ENCODE measurements around the gene PIK3R4. TPM values are rescaled to one million over a fixed set of nuclear protein-coding genes. Genes with fewer than 3 reads are reported as not detected.

Gene PIK3R4
- total RNA-seq, 1 donor from 2014 or later: 34.2 TPM

DNA sequence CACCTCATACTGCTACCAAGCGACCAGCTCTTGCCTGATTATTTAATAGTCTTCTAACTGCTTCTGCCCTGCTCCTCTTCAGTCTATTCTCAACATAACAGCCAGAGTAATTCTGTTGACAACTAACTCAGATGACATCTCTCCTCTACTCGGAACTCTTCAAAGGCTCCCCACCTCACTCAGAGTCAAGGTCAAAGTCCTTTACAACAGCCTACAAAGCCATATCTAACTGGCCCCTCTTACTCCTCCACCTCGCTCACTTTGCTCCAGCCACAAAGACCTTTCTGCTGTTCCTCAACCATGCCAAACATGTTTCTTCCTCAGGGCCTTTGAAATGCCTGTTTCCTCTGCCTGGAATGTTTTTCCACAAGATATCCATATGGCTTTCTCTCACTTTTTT lies 43.6 kb downstream of the PIK3R4 start:
- Mint-ChIP-seq H3K9me3 (no peaks in the 10 kb centered on the region), H3K27me3 (ENCODE audit: low read depth) (no peaks in the 10 kb centered on the region), H3K27ac (ENCODE audit: unreplicated experiment) (no peak overlapping the region), H3K36me3 (ENCODE audit: low read depth) (peaks cover 26% of the 10 kb centered on the region), H3K4me3 (no peak overlapping the region), H3K4me1 (no peaks in the 10 kb centered on the region)
- no peak for DNase-seq (ENCODE audit: low read depth, low spot score)
- no peak for TF ChIP-seq CTCF (conservative IDR thresholded peaks at IDR 0.05)

GRCh38 chr3:130700541-130700940 lies 46.1 kb downstream of the PIK3R4 start:
- Mint-ChIP-seq H3K36me3 (ENCODE audit: low read depth) (peaks cover 30% of the 10 kb centered on the region), H3K9me3 (no peaks in the 10 kb centered on the region)

GRCh38 chr3:130699765-130700164 lies 46.9 kb downstream of the PIK3R4 start:
- no peak for DNase-seq (ENCODE audit: low read depth, low spot score)
- Mint-ChIP-seq H3K27ac (ENCODE audit: unreplicated experiment) (no peak overlapping the region), H3K9me3 (no peaks in the 10 kb centered on the region), H3K4me3 (no peak overlapping the region), H3K36me3 (ENCODE audit: low read depth) (peaks cover 30% of the 10 kb centered on the region), H3K27me3 (ENCODE audit: low read depth) (no peaks in the 10 kb centered on the region), H3K4me1 (no peaks in the 10 kb centered on the region)
- peak; percentile 68 for TF ChIP-seq CTCF (conservative IDR thresholded peaks at IDR 0.05)

More at GRCh38 chr3:130700541-130700940, 46.1 kb downstream of the PIK3R4 start:
- TF ChIP-seq CTCF (conservative IDR thresholded peaks at IDR 0.05): no peak
- no peak for DNase-seq (ENCODE audit: low read depth, low spot score)
- Mint-ChIP-seq H3K4me1 (no peaks in the 10 kb centered on the region), H3K27me3 (ENCODE audit: low read depth) (no peaks in the 10 kb centered on the region), H3K4me3 (no peak overlapping the region), H3K27ac (ENCODE audit: unreplicated experiment) (no peak overlapping the region)

DNA sequence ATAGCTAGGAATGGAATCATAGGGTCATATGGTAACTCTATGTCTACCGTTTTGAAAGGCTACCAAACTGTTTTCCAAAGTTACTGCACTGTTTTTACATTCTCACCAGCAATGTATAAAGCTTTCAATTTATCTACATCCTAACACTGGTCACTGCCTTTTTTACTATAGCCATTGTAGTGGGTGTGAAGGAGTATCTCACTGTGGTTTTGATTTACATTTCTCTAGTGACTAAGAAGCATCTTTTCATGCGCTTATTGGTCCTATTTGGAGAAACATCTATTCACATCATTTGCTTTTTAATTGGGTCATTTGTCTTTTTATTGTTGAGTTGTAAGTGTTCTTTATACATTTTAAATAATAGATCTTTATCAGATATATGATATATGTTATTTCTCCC lies 53.3 kb downstream of the PIK3R4 start:
- H3K27ac Mint-ChIP-seq (ENCODE audit: unreplicated experiment): no peak overlapping the region
- no peak for TF ChIP-seq CTCF (conservative IDR thresholded peaks at IDR 0.05)

GRCh38 chr3:130692455-130692854 lies 54.2 kb downstream of the PIK3R4 start:
- H3K36me3 Mint-ChIP-seq (ENCODE audit: low read depth): peaks cover 9% of the 10 kb centered on the region
- DNase-seq (ENCODE audit: low read depth, low spot score): no peak
- no peak overlapping the region for H3K27ac Mint-ChIP-seq (ENCODE audit: unreplicated experiment)
- no peak overlapping the region for H3K4me3 Mint-ChIP-seq
- TF ChIP-seq CTCF (conservative IDR thresholded peaks at IDR 0.05): no peak
- no peaks in the 10 kb centered on the region for H3K4me1 Mint-ChIP-seq
- H3K27me3 Mint-ChIP-seq (ENCODE audit: low read depth): no peaks in the 10 kb centered on the region
- no peaks in the 10 kb centered on the region for H3K9me3 Mint-ChIP-seq

More for the DNA sequence above, 53.3 kb downstream of the PIK3R4 start:
- H3K36me3 Mint-ChIP-seq (ENCODE audit: low read depth): peaks cover 14% of the 10 kb centered on the region
- no peak for DNase-seq (ENCODE audit: low read depth, low spot score)
- no peaks in the 10 kb centered on the region for H3K9me3 Mint-ChIP-seq
- no peaks in the 10 kb centered on the region for H3K4me1 Mint-ChIP-seq
- no peak overlapping the region for H3K4me3 Mint-ChIP-seq
- H3K27me3 Mint-ChIP-seq (ENCODE audit: low read depth): no peaks in the 10 kb centered on the region

Data from neural crest cell (in vitro differentiated cells).